Upper lobe of left lung (tissue), 6 donors: ENCODE results near the gene SPATA32. TPM values are rescaled to one million over a fixed set of nuclear protein-coding genes. Genes with fewer than 3 reads are reported as not detected.

Experiments used
- ATAC-seq, 2 donors: fragments of 200-7000 bp; cut with Tn5 transposase; one replicate each; pipeline ENCODE4 v1.9.1; 2022; ENCODE audit warnings: mild to moderate bottlenecking in 2 of 2, moderate library complexity in 2 of 2; ENCODE audit not compliant: low FRiP score in 2 of 2
- DNase-seq, 2 donors: peaks; one replicate each; pipeline ENCODE4 v3.0.0-alpha.2; 2019 to 2020
- H3K27ac ChIP-seq, 4 donors: fragments of 200-600 bp; sonication (generic); one replicate each; pipeline ENCODE4 v1.5.1; 2016 to 2019
- H3K27me3 ChIP-seq, 4 donors: fragments of 200-600 bp; sonication (generic); one replicate each; pipeline ENCODE4 v1.5.1; 2017 to 2019
- H3K36me3 ChIP-seq, 4 donors: fragments of 200-600 bp; sonication (generic); one replicate each; pipeline ENCODE4 v1.5.1; 2016 to 2019
- H3K4me1 ChIP-seq, 4 donors: fragments of 200-600 bp; sonication (generic); one replicate each; pipeline ENCODE4 v1.5.1; 2018 to 2019
- H3K4me3 ChIP-seq, 4 donors: fragments of 200-600 bp; sonication (generic); one replicate each; pipeline ENCODE4 v1.5.1; 2017 to 2019; ENCODE audit warnings: mild to moderate bottlenecking in 2 of 4, moderate library complexity in 1 of 4
- H3K9me3 ChIP-seq, 4 donors: fragments of 200-600 bp; sonication (generic); one replicate each; pipeline ENCODE4 v1.5.1; 2018 to 2019
- EP300 ChIP-seq, 4 donors: sonication (generic); formaldehyde crosslinking; IDR thresholded peaks; one replicate each; pipeline ENCODE4 v1.5.1; 2017; ENCODE audit warnings: antibody characterized with exemption in 4 of 4, control low read depth in 2 of 4
- POLR2A ChIP-seq, 4 donors: fragments of 450-650 bp; IDR thresholded peaks; one replicate each; pipeline ENCODE4 v1.5.1; 2016 to 2017; ENCODE audit warnings: antibody characterized with exemption in 4 of 4, mild to moderate bottlenecking in 2 of 4
- POLR2AphosphoS5 ChIP-seq, 2 donors: sonication (generic); formaldehyde crosslinking; IDR thresholded peaks; one replicate each; pipeline ENCODE4 v1.5.1; 2017; ENCODE audit warnings: antibody characterized with exemption in 2 of 2
- WGBS, 2 donors: methylation state at CpG; one replicate each; pipeline ENCODE4 v1.1.5; 2017 to 2018; 5-methylcytosine and 5-hydroxymethylcytosine counted together
- total RNA-seq, 6 donors: library from RNA; depleted of rRNA in 4 of 6; stranded (reverse); fragments of >200 nt in 4 of 6; gene quantifications; one replicate each; pipeline versions ENCODE4 v1.1.0 to v1.2.1, GENCODE V29; 2016 to 2021
- TF ChIP-seq, protein P1 (sequence below), 6 experiments: fragments of 450-650 bp in 4 of 6; fragments of 200-600 bp in 2 of 6; sonication (generic) in 2 of 6; IDR thresholded peaks; one replicate each; pipeline ENCODE4 v1.5.1; 2016 to 2019; ENCODE audit warnings: antibody characterized with exemption in 6 of 6
- donor health status: DM: no; HTN: no; CAD: no; lungs with moderate emphysema.
- donor health status: DM: no; HTN: yes; CAD: no; lungs with severe emphysema.

The SPATA32 gene
- total RNA-seq, 6 donors from 2014 or later, result 0.20 TPM; not detected in 5

DNA sequence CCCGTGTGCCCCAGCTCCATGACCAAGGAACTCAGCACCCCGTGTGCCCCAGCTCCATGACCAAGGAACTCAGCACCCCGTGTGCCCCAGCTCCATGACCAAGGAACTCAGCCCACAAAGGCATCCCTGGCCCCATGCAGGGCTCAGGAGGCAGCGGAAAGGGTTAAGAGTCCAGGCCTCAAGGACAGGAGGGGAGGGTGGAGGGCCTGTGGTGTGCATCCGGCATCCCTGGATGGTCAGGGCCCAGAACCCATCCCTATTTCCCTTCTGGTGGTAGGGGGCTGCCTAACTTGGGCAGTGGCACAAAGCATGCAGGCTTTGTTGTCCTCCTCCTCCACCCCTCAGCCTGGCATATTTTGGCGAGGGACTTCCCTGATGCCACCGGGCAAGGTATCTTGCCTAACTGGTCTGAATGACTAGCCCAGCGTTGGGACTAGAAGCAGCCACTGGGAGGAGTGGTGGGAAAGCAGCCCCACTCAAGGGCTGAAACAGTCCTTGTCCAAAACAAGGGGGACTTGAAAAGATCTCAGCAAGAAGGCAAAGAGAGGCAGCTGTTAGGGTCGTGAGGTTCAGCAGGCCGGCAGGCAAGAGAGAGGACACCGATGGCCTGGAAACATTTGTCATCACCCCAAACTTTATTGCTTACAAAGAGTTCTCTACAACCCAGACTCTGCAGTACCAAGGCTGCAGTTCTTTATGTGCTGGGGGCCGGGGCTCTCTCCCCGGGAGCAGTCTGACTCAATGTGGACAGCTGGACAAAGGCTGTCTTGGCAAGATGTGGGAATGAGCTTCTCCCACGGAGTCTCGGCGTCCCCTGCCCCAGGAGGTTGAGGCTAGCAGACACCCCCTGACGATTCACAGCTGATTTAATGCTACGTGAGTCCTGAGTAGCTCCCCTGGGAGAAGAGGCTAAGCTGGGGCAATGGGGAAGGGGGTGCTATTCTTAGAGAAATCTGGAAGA is 902 bp upstream of the SPATA32 start:
- Histone ChIP-seq H3K9me3 (no peaks in the 10 kb centered on the region), H3K27ac (peak overlapping the region in 2 of 4 donors; percentile 64 to 81), H3K4me3 (peak overlapping the region in 3 of 4 donors; percentile 64 to 80 (median 66)), H3K27me3 (no peaks in the 10 kb centered on the region), H3K4me1 (peaks cover 7 to 26% (median 21%) of the 10 kb centered on the region in 4 donors), H3K36me3 (peaks cover 16 to 48% (median 39%) of the 10 kb centered on the region in 4 donors)
- TF ChIP-seq POLR2A (IDR thresholded peaks at IDR 0.05) (no peak), POLR2AphosphoS5 (IDR thresholded peaks at IDR 0.05) (no peak), EP300 (IDR thresholded peaks at IDR 0.05) (no peak)
- TF ChIP-seq, protein P1, sequence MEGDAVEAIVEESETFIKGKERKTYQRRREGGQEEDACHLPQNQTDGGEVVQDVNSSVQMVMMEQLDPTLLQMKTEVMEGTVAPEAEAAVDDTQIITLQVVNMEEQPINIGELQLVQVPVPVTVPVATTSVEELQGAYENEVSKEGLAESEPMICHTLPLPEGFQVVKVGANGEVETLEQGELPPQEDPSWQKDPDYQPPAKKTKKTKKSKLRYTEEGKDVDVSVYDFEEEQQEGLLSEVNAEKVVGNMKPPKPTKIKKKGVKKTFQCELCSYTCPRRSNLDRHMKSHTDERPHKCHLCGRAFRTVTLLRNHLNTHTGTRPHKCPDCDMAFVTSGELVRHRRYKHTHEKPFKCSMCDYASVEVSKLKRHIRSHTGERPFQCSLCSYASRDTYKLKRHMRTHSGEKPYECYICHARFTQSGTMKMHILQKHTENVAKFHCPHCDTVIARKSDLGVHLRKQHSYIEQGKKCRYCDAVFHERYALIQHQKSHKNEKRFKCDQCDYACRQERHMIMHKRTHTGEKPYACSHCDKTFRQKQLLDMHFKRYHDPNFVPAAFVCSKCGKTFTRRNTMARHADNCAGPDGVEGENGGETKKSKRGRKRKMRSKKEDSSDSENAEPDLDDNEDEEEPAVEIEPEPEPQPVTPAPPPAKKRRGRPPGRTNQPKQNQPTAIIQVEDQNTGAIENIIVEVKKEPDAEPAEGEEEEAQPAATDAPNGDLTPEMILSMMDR (IDR thresholded peaks at IDR 0.05), result no peak
- ATAC-seq (peak in 1 of 2 donors; percentile 4), DNase-seq (no peak)
- WGBS, 2 donors, result 69 to 86% methylated on average over 12 to 17 of the region's 18 CpGs

DNA sequence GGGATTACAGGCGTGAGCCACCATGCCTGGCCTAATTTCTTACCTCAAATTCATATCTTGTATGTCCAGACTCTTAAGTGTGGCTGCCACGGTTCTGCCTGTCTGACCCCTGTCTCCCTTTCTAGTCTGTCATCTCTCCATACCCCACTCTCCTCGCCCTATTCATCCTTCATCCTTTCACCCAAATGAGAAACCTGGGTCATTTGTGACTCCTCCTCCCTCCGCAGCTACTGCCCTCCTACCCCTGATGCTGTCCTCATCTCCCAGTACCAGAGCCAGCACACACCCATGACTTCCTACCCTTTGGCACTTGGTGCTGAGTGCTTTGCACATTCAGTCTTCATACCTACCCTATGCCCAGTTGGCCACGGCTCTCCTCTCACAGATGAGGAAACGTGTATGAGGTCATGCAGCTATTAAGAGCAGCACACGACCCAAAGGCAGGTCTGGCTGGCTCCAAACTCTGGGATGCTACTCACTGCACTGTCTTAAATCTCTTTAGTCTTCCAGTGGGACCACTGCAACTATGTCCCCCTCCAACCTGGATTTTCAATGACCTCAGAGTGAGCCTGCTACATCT is 1.6 kb downstream of the SPATA32 start:
- Histone ChIP-seq H3K4me3 (no peak overlapping the region), H3K36me3 (peaks cover 10 to 23% (median 16%) of the 10 kb centered on the region in 4 donors), H3K27ac (no peak overlapping the region), H3K4me1 (peaks cover 14 to 26% (median 21%) of the 10 kb centered on the region in 4 donors), H3K27me3 (no peaks in the 10 kb centered on the region), H3K9me3 (no peaks in the 10 kb centered on the region)
- no peak for ATAC-seq
- WGBS, 2 donors, result 81 to 84% methylated on average over 7 of the region's 7 CpGs
- TF ChIP-seq POLR2AphosphoS5 (IDR thresholded peaks at IDR 0.05) (no peak), POLR2A (IDR thresholded peaks at IDR 0.05) (no peak), EP300 (IDR thresholded peaks at IDR 0.05) (no peak)
- TF ChIP-seq, protein P1 (IDR thresholded peaks at IDR 0.05), result no peak
- no peak for DNase-seq

DNA sequence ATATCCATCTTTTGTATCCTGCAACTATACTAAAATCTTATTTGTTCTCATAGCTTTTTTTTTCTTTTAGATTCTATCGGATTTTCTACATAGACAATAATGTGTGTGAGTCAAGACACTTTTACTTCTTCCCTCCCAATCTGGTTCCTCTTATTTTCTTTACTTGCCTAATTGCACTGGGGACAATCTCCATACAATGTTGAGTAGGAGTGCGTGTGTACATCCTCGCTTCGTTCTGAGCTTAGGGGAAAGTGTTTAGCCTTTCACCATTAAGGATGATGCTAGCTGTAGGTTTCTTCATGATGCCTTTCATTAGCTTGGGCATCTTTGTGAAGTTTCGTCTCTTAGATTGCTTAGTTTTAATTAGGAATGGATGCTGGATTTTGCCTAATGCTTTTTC is 2.9 kb downstream of the SPATA32 start:
- 52 to 59% methylated on average over 4 to 5 of the region's 5 CpGs for WGBS, 2 donors
- TF ChIP-seq POLR2AphosphoS5 (IDR thresholded peaks at IDR 0.05) (no peak), POLR2A (IDR thresholded peaks at IDR 0.05) (no peak), EP300 (IDR thresholded peaks at IDR 0.05) (no peak)
- TF ChIP-seq, protein P1 (IDR thresholded peaks at IDR 0.05), result no peak
- H3K9me3 ChIP-seq, result no peaks in the 10 kb centered on the region

DNA sequence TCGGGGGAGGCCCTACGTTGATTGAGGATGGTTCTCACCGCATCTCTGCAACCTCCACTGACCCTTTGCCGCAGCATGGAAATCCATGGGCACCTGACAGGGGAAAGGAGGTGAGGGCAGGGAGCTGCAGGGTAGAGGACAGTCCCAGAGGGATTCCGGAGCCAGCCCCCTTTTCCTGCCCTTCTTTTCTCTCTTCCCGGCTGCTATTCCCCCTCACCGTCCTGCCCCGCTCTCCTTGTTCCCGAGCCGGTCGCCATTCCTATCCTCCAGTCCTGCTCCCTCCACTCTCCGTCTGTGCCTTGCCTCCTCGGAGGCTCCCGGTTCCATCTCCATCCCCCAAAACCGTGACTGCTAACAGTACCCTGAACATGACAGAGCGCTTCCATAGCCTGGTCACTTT is 4.8 kb downstream of the SPATA32 start:
- Histone ChIP-seq H3K4me3 (no peak overlapping the region), H3K27ac (no peak overlapping the region), H3K9me3 (no peaks in the 10 kb centered on the region), H3K36me3 (no peaks in the 10 kb centered on the region), H3K27me3 (no peaks in the 10 kb centered on the region), H3K4me1 (peaks cover 7 to 21% (median 15%) of the 10 kb centered on the region in 4 donors)
- ATAC-seq (no peak), DNase-seq (no peak)
- 83 to 87% methylated on average over 16 of the region's 16 CpGs for WGBS, 2 donors
- no peak for TF ChIP-seq POLR2AphosphoS5 (IDR thresholded peaks at IDR 0.05)

More for the DNA sequence above, 2.9 kb downstream of the SPATA32 start:
- Histone ChIP-seq H3K4me3 (no peak overlapping the region), H3K4me1 (peaks cover 14 to 26% (median 21%) of the 10 kb centered on the region in 4 donors), H3K27me3 (no peaks in the 10 kb centered on the region), H3K27ac (no peak overlapping the region), H3K36me3 (peaks cover under 1 to 10% (median 4%) of the 10 kb centered on the region in 4 donors)
- DNase-seq (no peak), ATAC-seq (no peak)
